SK-N-SH (cell line): ENCODE data around the gene FAM53A. TPM values are rescaled to one million over a fixed set of nuclear protein-coding genes. Genes with fewer than 3 reads are reported as not detected.

ENCODE experiments used
- CTCF ChIA-PET: fragments of 300-600, 350-600 bp; formaldehyde crosslinking; extraction: SDS; loops from one replicate; lab custom pipeline; 2021; lab: Yijun Ruan, JAX
- POLR2A ChIA-PET: fragments of 350-600 bp; sonication (Branson Sonifier 250); formaldehyde crosslinking; extraction: SDS; loops from one replicate; lab custom pipeline; 2020; ENCODE audit warnings: antibody characterized with exemption, inconsistent platforms; lab: Yijun Ruan, JAX
- DNase-seq: peaks from one replicate; pipeline ENCODE4 v3.0.0; 2012
- H2AFZ ChIP-seq: fragments of 200-600 bp; sonication (generic); 2 replicates; pipeline ENCODE4 v1.8.1; 2016; ENCODE audit warnings: antibody characterized with exemption, mild to moderate bottlenecking, low read depth
- H3F3A ChIP-seq: fragments of 200-600 bp; sonication (generic); replicated peaks from 2 replicates; pipeline ENCODE3; 2016; ENCODE audit warnings: antibody characterized with exemption, mild to moderate bottlenecking; ENCODE audit not compliant: insufficient read depth
- H3K27ac ChIP-seq, 2 experiments: fragments of 200-500 bp in 1 of 2; fragments of 200-600 bp in 1 of 2; sonication (Bioruptor generic) in 1 of 2; sonication (generic), shearing (Covaris generic) in 1 of 2; 2 replicates each; pipeline versions ENCODE4 v1.5.1 to v1.6.1; 2014 to 2016; ENCODE audit warnings: low read depth in 2 of 2, inconsistent platforms in 1 of 2, low read length in 1 of 2, mild to moderate bottlenecking in 1 of 2, mixed read lengths in 1 of 2
- H3K27me3 ChIP-seq: fragments of 200-600 bp; sonication (generic), shearing (Covaris generic); 2 replicates; pipeline ENCODE4 v1.6.1; 2016; ENCODE audit warnings: mixed run types; ENCODE audit not compliant: insufficient read depth
- H3K36me3 ChIP-seq, 2 experiments: fragments of 200-500 bp in 1 of 2; fragments of 200-600 bp in 1 of 2; sonication (Bioruptor generic) in 1 of 2; sonication (generic) in 1 of 2; replicated peaks in 1 of 2; 2 replicates each; pipeline versions ENCODE3 to v1.5.1; 2014 to 2016; ENCODE audit warnings: low read length in 1 of 2, mild to moderate bottlenecking in 1 of 2; ENCODE audit not compliant: insufficient read depth in 2 of 2, control insufficient read depth in 1 of 2
- H3K4me1 ChIP-seq, 2 experiments: fragments of 200-500 bp in 1 of 2; fragments of 200-600 bp in 1 of 2; sonication (Bioruptor generic) in 1 of 2; sonication (generic), shearing (Covaris generic) in 1 of 2; 2 replicates each; pipeline versions ENCODE4 v1.5.1 to v1.6.1; 2014 to 2016; ENCODE audit warnings: low read depth in 1 of 2, low read length in 1 of 2, mixed run types in 1 of 2; ENCODE audit not compliant: insufficient read depth in 2 of 2, control insufficient read depth in 1 of 2
- H3K4me2 ChIP-seq: fragments of 200-600 bp; sonication (generic), shearing (Covaris generic); 2 replicates; pipeline ENCODE4 v1.6.1; 2017; ENCODE audit warnings: mixed run types
- H3K4me3 ChIP-seq, 2 experiments: fragments of 200-500 bp in 1 of 2; fragments of 200-600 bp in 1 of 2; sonication (Bioruptor generic) in 1 of 2; sonication (generic), shearing (Covaris generic) in 1 of 2; 2 replicates each; pipeline versions ENCODE4 v1.5.1 to v1.8.1; 2014 to 2016; ENCODE audit warnings: low read depth in 2 of 2, inconsistent platforms in 1 of 2, low read length in 1 of 2, mild to moderate bottlenecking in 1 of 2, mixed read lengths in 1 of 2, moderate library complexity in 1 of 2
- H3K79me2 ChIP-seq: fragments of 200-600 bp; sonication (generic); 2 replicates; pipeline ENCODE4 v1.8.1; 2017; ENCODE audit warnings: mild to moderate bottlenecking; ENCODE audit not compliant: insufficient read depth
- H3K9ac ChIP-seq: fragments of 200-600 bp; sonication (generic); 2 replicates; pipeline ENCODE4 v1.6.1; 2017; ENCODE audit warnings: mixed run types
- H3K9me2 ChIP-seq: fragments of 200-600 bp; sonication (generic); 2 replicates; pipeline ENCODE4 v1.6.1; 2017; ENCODE audit warnings: mixed run types
- H3K9me3 ChIP-seq: fragments of 200-600 bp; sonication (generic); 2 replicates; pipeline ENCODE4 v1.6.1; 2017; ENCODE audit warnings: mixed run types, mild to moderate bottlenecking, moderate library complexity
- H4K20me1 ChIP-seq: fragments of 200-600 bp; sonication (generic); 2 replicates; pipeline ENCODE4 v1.6.1; 2017; ENCODE audit warnings: mild to moderate bottlenecking, mixed run types; ENCODE audit not compliant: insufficient read depth
- CHD2 ChIP-seq: fragments of 150-350 bp; IDR thresholded peaks from 2 replicates; pipeline ENCODE4 v1.6.1; 2018; ENCODE audit warnings: low read length; ENCODE audit not compliant: partially characterized antibody
- ELF1 ChIP-seq: IDR thresholded peaks from 2 replicates; pipeline ENCODE4 v1.4.0; 2012
- FOSL2 ChIP-seq: IDR thresholded peaks from 2 replicates; pipeline ENCODE4 v1.4.0; 2012; ENCODE audit warnings: low read depth, mild to moderate bottlenecking, moderate library complexity, borderline replicate concordance
- FOXM1 ChIP-seq: IDR thresholded peaks from 2 replicates; pipeline ENCODE4 v1.4.0; 2012; ENCODE audit warnings: low read depth, mild to moderate bottlenecking
- GABPA ChIP-seq: IDR thresholded peaks from 2 replicates; pipeline ENCODE4 v1.4.0; 2012; ENCODE audit warnings: low read depth, mild to moderate bottlenecking
- IRF3 ChIP-seq: fragments of 150-350 bp; IDR thresholded peaks from 2 replicates; pipeline ENCODE4 v1.6.1; 2016; ENCODE audit warnings: mild to moderate bottlenecking, low read depth, low read length
- MAX ChIP-seq: IDR thresholded peaks from 2 replicates; pipeline ENCODE4 v1.4.0; 2012; ENCODE audit warnings: low read depth
- MEF2A ChIP-seq: IDR thresholded peaks from 2 replicates; pipeline ENCODE4 v1.4.0; 2012; ENCODE audit warnings: low read depth, borderline replicate concordance
- MXI1 ChIP-seq: IDR thresholded peaks from 2 replicates; pipeline ENCODE4 v1.6.1; 2012; ENCODE audit warnings: mild to moderate bottlenecking, low read depth, low read length, improper control_type of control experiment
- POLR2AphosphoS5 ChIP-seq: IDR thresholded peaks from 2 replicates; pipeline ENCODE4 v1.6.1; 2012; ENCODE audit warnings: low read depth, low read length
- RCOR1 ChIP-seq: fragments of 150-350 bp; IDR thresholded peaks from 2 replicates; pipeline ENCODE4 v1.6.1; 2017; ENCODE audit warnings: antibody characterized with exemption, low read length
- RXRA ChIP-seq: IDR thresholded peaks from 2 replicates; pipeline ENCODE4 v1.4.0; 2012; ENCODE audit warnings: low read depth, mild to moderate bottlenecking, borderline replicate concordance
- SIN3A ChIP-seq: IDR thresholded peaks from 2 replicates; pipeline ENCODE4 v1.6.1; 2012; ENCODE audit warnings: low read depth, mild to moderate bottlenecking, low read length, moderate library complexity, borderline replicate concordance
- SMC3 ChIP-seq: IDR thresholded peaks from 2 replicates; pipeline ENCODE4 v1.6.1; 2012; ENCODE audit warnings: low read depth, low read length, improper control_type of control experiment
- TAF1 ChIP-seq: IDR thresholded peaks from 2 replicates; pipeline ENCODE4 v1.6.1; 2012; ENCODE audit warnings: low read depth, mild to moderate bottlenecking, low read length, moderate library complexity, borderline replicate concordance
- TCF12 ChIP-seq: IDR thresholded peaks from 2 replicates; pipeline ENCODE4 v1.4.0; 2012
- YY1 ChIP-seq: IDR thresholded peaks from 2 replicates; pipeline ENCODE4 v1.4.0; 2012; ENCODE audit warnings: low read depth, mild to moderate bottlenecking
- WGBS: methylation state at CpG from one replicate; pipeline ENCODE4 v1.1.6; 2017; ENCODE audit warnings: low lambda C conversion rate; 5-methylcytosine and 5-hydroxymethylcytosine counted together
- polyA plus RNA-seq, 3 experiments: library from polyadenylated mRNA; depleted of rRNA; stranded (reverse); fragments of >200 nt; gene quantifications; 2 replicates each; pipeline ENCODE4 v1.2.3, GENCODE V29; 2012
- TF ChIP-seq, protein P1 (sequence below): IDR thresholded peaks from 2 replicates; pipeline ENCODE4 v1.4.0; 2012; ENCODE audit warnings: low read depth, borderline replicate concordance
- TF ChIP-seq, protein P2 (sequence below): fragments of 150-350 bp; IDR thresholded peaks from 2 replicates; pipeline ENCODE4 v1.6.1; 2017; ENCODE audit warnings: antibody characterized with exemption, low read length, low read depth, borderline replicate concordance

The FAM53A gene
- polyA plus RNA-seq, 1 of the 3 experiments (the other 2 are of a cell fraction) = 7.6 TPM

DNA sequence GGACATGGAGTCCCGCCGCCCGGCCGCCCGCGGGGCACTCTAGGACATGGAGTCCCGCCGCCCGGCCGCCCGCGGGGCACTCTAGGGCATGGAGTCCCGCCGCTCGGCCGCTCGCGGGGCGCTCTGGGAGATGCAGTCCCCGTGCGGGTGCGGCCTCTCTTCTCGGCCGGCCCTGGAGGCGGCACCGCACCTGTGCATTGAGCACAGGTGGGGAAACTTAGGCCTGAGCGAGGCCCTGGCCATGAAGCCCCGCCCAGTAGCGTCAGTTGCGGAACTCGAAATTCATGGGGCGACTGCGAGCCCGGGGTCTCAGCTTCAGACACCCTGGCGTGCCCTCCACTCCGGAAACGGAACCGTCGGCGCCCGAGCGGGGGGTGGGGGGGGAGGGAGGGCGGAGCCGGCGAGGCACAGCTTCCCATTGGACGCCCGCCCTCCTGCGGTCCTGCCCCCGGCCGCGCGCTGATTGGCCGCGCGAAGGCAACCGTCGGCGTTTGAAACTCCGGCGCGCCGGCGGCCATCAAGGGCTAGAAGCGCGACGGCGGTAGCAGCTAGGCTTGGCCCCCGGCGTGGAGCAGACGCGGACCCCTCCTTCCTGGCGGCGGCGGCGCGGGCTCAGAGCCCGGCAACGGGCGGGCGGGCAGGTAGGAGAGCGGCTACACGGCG, 37.0 kb upstream of the FAM53A start, which contains the start of the genes TACC3 and TMEM129:
Gene TACC3 (plus strand): TSS at position 519 of the 663 bp plus-strand sequence. CDS start 1,901 bp downstream, outside the sequence.
Gene TMEM129 (minus strand): TSS at position 321 of the 663 bp plus-strand sequence. CDS start 486 bp downstream, outside the sequence.
- 0% methylated on average over 11 of the region's 83 CpGs for WGBS
- Histone ChIP-seq H3K79me2 (peaks cover 90% of the 10 kb centered on the region), H4K20me1 (no peaks in the 10 kb centered on the region), H3K36me3 (peaks cover 7 to 30% of the 10 kb centered on the region in 2 experiments), H2AFZ (peak within 1 kb of the TSS; percentile 22; the same call in 1 of the 2 replicates), H3K4me2 (peak within 1 kb of the TSS; percentile 98), H3K9ac (peak within 1 kb of the TSS; percentile 82), H3K9me2 (no peaks in the 10 kb centered on the region), H3K4me1 (peaks cover 9 to 45% of the 10 kb centered on the region in 2 experiments; a peak in 2 of 4 replicates), H3K27me3 (no peaks in the 10 kb centered on the region), H3K27ac (peak within 1 kb of the TSS; percentile 66 to 91), H3F3A (no peaks in the 10 kb centered on the region), H3K4me3 (peak within 1 kb of the TSS; percentile 70 to 82), H3K9me3 (no peaks in the 10 kb centered on the region)
- TF ChIP-seq MXI1 (peak; percentile 93), RCOR1 (peak; percentile 29; the same call in 1 of the 2 replicates), TAF1 (peak; percentile 50; the same call in 1 of the 2 replicates), SIN3A (peak; percentile 98), GABPA (peak; percentile 87), CHD2 (peak; percentile 51), FOXM1 (peak; percentile 69; the same call in 1 of the 2 replicates), POLR2AphosphoS5 (peak; percentile 63), SMC3 (no peak), RXRA (no peak), YY1 (peak; percentile 68), FOSL2 (no peak), MAX (peak; percentile 28; the same call in 1 of the 2 replicates), ELF1 (peak; percentile 80), TCF12 (peak; percentile 17; the same call in 1 of the 2 replicates), IRF3 (peak; percentile 14; the same call in 1 of the 2 replicates), MEF2A (no peak)
- TF ChIP-seq, protein P1, sequence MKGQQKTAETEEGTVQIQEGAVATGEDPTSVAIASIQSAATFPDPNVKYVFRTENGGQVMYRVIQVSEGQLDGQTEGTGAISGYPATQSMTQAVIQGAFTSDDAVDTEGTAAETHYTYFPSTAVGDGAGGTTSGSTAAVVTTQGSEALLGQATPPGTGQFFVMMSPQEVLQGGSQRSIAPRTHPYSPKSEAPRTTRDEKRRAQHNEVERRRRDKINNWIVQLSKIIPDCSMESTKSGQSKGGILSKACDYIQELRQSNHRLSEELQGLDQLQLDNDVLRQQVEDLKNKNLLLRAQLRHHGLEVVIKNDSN = no peak; the same call in 1 of the 2 replicates
- TF ChIP-seq, protein P2, sequence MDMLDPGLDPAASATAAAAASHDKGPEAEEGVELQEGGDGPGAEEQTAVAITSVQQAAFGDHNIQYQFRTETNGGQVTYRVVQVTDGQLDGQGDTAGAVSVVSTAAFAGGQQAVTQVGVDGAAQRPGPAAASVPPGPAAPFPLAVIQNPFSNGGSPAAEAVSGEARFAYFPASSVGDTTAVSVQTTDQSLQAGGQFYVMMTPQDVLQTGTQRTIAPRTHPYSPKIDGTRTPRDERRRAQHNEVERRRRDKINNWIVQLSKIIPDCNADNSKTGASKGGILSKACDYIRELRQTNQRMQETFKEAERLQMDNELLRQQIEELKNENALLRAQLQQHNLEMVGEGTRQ = no peak
- ChIA-PET POLR2A (interaction anchor here (0.7 to 1.8 kb wide), 5 partner anchors 9 to 364 kb away, joined by 3 to 16 read pairs (median 5); partner anchors contain the start of gene SLBP), CTCF (interaction anchor here (1.1 to 15.1 kb wide), 6 partner anchors 9 to 166 kb away, joined by 3 to 232 read pairs (median 4); partner anchors contain the start of gene SLBP)
- peak; percentile 99 for DNase-seq
